ENCODE results near the gene MBD2.

DNA sequence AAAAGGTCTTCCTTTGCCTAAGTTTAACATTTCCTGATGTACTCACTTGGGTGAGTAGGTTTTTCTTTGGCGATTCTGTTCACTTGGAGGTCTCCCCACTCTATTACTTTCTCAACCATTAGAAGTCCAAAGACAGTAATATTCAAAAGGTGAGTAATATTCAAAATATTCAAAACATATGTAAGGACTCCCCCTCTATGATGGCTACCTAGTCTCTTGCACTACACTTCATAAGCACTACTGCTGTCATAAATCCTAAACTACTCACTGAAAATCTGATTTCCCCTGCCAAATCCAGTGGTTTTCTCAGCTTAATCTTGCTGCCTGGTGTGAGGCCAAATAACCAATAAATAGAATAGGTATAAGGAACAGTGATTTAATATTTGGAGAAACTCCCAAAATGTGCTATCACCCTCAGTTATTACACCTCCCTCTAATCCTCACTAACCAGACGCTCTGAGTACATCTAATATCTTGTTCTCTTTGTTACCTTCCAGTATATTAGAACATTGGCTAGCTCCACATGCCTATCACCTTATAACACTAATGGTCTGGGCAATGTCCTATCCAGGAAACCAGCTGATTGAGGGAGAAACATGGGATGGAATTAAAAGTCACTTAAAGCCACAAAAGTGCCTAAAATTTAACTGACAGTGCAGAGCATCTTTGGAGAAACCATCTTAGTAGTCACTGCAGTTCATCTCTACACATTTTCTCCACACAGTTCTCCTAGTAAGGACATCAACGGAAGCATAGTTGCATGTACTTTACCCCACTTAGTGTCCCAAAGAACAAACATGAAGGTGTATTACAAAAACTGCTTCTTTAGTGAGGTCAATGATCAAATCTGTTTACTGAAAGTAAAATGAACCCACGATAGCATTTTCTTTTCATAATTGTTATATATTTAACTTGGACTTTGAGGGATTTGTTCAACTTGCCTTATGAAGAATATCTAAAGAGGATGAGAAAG, 54.8 kb downstream of the MBD2 start:
- TF ChIP-seq, protein P1, sequence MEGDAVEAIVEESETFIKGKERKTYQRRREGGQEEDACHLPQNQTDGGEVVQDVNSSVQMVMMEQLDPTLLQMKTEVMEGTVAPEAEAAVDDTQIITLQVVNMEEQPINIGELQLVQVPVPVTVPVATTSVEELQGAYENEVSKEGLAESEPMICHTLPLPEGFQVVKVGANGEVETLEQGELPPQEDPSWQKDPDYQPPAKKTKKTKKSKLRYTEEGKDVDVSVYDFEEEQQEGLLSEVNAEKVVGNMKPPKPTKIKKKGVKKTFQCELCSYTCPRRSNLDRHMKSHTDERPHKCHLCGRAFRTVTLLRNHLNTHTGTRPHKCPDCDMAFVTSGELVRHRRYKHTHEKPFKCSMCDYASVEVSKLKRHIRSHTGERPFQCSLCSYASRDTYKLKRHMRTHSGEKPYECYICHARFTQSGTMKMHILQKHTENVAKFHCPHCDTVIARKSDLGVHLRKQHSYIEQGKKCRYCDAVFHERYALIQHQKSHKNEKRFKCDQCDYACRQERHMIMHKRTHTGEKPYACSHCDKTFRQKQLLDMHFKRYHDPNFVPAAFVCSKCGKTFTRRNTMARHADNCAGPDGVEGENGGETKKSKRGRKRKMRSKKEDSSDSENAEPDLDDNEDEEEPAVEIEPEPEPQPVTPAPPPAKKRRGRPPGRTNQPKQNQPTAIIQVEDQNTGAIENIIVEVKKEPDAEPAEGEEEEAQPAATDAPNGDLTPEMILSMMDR (IDR thresholded peaks at IDR 0.05 in 4 of 5, conservative IDR thresholded peaks at IDR 0.05 in 1 of 5): no peak
- TF ChIP-seq POLR2A (IDR thresholded peaks at IDR 0.05): no peak
